ENCODE data around the gene PTAR1.

DNA sequence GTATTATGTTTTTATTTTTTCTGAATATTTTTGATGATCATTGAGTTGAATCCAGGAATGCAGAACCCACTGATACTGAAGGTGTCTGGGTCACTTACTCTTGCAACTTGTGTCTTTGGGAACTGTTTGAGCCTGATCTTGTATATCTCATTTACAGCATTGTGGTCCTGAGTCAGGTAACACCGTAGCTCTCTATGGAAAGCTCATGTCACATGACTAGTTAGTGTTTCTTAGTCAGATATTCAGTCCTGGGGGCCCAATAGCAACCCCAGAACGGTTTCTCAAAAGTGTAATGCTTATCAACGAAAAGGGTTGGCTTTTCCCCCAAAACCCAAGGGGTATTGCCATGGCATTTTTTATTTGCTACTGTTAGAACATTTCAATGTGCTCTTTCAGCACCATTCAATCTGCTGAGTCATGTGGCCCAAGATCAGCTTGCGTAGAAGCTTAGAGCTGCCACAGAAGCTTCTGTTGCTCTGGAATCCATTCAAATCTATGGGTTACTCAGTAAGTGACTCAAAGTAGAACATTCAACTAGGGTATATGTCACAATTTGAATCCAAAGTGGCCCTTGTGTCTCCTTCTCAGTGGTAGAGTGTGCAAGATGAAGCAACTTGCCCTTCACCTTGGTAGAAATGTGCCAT, 12.1 kb upstream of the PTAR1 start:
- TF ChIP-seq, protein P1, sequence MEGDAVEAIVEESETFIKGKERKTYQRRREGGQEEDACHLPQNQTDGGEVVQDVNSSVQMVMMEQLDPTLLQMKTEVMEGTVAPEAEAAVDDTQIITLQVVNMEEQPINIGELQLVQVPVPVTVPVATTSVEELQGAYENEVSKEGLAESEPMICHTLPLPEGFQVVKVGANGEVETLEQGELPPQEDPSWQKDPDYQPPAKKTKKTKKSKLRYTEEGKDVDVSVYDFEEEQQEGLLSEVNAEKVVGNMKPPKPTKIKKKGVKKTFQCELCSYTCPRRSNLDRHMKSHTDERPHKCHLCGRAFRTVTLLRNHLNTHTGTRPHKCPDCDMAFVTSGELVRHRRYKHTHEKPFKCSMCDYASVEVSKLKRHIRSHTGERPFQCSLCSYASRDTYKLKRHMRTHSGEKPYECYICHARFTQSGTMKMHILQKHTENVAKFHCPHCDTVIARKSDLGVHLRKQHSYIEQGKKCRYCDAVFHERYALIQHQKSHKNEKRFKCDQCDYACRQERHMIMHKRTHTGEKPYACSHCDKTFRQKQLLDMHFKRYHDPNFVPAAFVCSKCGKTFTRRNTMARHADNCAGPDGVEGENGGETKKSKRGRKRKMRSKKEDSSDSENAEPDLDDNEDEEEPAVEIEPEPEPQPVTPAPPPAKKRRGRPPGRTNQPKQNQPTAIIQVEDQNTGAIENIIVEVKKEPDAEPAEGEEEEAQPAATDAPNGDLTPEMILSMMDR (IDR thresholded peaks at IDR 0.05; ENCODE audit: low read length), result no peak
- TF ChIP-seq EZH2phosphoT487 (IDR thresholded peaks at IDR 0.05; ENCODE audit: low read length), result no peak

All from MM.1S (cell line).